HG03432 (cell line): ENCODE measurements around the gene CC2D2A.

Experiments
- ATAC-seq: cut with Tn5 transposase; IDR thresholded peaks from one replicate; pipeline ENCODE4 v1.9.1; 2021; ENCODE audit warnings: mild to moderate bottlenecking, moderate library complexity; ENCODE audit not compliant: unreplicated experiment

The CC2D2A gene

DNA sequence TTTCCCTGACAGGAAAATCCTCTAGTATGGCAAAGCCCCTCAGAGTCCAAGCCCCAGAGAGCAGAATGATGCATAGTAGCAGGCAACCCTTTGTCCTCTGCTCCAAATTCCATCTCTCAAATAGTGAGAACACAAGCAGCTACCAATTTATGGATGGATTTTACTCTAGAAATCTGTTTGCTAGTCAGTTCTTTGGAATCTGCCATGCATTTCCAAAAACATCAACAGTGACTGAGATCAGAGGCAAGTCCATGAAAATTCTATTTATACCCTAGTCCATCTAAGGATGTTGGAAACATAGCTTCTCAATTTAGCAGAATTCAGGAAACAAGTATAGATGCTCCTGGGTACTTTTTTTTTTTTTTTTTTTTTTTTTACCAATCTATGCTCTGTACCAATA, 10.0 kb upstream of the CC2D2A start:
- no peak for ATAC-seq

DNA sequence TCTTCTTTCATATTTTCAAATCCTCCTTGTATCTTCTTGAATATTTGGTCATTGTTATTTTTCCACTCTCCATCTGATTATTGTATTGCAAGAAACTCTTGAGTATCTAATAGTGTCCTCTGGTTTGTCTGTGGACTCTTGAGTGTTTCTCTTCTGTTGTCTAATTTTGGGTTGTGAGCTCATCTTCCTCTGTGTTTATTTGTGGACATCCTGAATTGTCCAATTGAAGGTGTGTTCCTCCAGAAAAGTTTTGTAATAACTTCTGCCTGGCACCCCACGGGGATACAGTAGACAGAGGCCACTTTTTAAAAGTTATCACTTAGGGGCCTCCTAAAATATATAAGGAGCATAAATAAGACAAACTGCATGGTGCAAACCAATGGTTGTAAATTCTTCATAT, 3.1 kb upstream of the CC2D2A start:
- ATAC-seq = no peak

DNA sequence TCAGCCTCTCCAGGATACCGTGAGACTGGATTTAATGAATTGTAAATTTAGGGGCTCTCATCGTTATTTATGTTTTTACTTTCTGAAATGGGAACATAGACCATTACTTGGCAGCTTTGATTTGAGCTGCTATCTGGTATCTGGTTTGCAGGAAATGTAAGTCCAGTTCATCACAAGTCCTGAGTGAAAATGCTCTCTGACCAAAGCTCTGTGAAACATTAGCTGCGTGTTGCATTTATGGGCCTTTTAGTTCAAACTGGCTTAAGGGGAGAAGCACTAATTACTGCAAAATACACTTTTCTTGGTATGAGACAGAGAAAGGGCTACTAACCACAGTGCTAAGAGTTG, 420 bp downstream of the CC2D2A start:
- no peak for ATAC-seq

DNA sequence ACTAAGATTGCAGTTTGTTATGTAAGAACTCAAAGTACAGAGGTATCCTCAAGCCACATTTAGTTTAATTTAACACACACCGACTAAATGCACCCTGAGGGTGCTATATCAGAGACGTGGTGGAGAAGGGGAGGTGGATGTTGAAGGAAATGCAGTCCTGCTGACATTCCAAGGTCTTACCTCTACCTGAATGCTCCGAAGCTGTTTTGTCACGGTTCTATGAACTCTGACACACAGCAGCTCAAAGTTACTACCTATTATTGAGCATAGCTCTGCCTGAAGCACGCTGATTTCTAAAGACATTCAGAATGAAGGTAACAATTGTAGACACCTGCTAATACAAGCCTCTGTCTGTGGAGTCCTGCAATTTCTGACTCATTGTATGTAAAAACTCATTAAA, 6.7 kb downstream of the CC2D2A start:
- no peak for ATAC-seq

DNA sequence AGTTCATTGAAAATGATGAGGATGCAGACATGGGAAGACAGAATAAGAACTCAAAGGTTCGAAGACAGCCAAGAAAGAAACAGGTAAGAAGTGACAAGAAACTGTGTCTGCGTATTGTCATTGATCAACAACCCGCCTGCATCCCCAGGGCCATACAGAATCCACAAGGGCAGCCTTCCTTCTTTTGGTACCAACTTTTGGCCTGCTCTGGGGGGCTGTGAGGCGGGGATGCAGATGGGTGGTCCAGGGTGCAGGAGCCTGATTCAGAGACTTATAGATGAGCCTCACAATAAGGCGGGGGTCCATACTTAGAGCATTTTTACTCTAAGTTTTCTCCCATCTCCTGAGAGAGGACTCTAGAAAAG, 9.0 kb downstream of the CC2D2A start:
- peak; percentile 7 for ATAC-seq

DNA sequence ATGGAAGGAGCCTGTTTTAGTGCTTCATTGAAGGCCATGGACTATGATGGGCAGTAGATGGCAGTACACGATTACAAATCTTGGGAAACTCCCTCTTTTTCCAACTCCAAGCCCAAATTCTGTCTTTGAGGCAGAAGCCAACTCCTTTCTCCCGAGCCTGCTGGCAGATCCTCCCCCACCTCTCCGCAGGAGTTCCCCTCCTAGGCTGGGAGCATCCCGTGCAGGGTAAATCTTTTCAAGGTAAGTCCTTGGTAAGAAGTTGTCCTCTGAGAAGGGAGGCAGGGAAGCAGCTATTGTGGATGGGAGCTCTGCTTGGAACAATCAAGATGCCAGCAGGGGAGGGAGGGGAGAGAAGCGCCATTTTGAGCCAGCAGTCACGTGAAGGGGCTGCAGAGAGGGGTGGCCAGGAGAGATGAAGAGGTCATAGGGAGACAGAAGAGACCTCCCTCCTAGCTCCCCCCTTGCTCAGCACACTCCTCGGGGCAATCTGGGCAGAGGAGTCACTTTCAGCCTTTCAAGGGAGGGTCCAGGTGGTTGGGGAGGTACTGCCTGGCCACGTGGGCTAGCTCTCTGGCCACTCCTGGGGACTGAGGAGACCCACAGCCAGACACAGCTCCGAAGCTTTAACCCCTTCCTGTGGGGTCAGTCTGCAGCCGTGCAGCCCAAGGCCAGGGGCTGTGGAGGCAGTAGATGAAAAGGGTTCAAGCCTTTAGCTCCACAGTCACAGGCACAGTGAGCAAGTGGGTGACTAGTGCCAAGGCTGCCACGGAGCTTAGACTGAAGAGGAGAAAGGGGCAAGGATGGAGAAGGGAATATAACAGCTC, 9.6 kb downstream of the CC2D2A start:
- ATAC-seq = peak; percentile 79

DNA sequence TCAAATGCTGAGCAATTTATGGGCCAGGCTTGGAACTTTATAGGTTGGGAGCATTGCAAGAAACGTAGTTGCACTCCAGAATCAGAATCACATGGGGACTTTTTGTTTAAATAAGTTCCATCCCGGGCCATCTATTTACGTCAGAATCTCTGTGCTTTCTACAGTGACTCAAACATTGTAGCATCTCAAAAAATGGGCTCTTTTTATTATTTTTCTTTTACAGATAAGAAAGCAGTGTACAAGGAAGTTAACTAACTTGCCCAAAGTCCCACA, 10.2 kb downstream of the CC2D2A start:
- ATAC-seq = no peak

DNA sequence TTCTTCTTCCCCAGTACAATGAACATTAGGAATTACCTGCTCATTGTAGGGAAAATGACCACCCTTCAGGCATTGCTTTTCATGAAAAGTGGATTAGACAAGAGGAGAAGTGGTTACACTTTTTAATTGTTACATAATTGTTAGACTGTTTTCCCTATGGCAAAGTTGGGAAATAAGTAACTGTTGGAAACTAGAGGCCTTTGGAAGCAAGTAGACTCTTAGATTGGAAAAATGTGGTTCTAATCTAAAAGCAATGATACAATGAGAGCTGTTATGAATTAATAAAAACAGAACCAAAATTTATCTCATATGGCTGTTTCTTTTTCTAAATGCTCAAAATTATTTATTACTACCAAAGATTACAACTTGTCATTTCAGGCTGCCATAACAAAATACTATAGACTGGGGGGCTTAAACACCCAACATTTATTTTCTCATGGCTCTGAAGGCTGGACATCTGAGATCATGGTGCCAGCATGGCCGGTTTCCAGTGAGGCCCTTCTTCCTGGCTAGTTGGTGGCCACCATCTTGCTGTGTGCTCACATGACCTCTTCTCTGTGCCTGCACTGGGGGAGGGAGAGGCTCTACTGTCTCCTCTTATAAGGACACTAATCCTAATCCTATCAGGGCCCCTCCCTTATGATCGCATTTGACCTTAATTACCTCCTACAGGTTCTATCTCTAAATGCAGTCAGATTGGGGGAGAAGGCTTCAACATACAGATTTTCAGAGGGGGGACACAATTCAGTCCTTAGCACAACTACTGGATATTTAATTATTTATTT, 12.5 kb downstream of the CC2D2A start:
- no peak for ATAC-seq

DNA sequence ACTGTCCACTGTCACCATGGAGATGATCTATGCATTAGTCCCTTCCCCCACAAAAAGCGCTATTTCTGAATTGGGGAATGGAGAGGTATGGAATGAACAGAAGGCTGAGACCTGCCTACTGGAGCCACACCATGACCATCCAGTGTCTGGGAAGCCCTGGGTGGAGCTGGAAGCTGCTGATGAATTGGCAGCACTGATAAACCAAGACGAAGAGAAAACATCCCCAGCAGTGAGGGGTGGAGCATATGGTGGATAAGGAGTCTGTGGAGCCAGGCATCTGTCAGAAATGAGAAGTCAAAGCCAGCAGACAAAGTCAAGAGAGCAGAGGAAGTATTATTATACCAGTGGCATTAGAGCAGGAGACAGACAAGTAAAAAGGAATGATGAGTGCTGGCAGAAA, 13.2 kb downstream of the CC2D2A start:
- ATAC-seq = no peak

DNA sequence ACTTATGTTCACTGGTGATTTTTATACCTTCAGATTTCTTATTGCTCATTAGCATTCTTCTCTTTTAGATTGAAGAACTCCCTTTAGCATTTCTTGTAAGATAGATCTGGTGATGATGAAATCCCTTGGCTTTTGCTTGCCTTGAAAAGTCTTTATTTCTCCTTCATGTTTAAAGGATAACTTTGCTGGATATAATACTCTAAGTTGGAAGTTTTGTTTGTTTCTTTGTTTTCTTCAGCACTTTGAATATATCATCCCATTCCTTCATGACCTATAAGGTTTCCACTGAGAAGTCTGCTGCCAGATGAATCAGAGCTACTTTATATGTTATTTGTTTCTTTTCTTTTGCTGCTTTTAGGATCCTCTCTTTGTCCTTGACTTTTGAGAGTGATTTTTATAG, 18.5 kb downstream of the CC2D2A start:
- ATAC-seq = no peak

DNA sequence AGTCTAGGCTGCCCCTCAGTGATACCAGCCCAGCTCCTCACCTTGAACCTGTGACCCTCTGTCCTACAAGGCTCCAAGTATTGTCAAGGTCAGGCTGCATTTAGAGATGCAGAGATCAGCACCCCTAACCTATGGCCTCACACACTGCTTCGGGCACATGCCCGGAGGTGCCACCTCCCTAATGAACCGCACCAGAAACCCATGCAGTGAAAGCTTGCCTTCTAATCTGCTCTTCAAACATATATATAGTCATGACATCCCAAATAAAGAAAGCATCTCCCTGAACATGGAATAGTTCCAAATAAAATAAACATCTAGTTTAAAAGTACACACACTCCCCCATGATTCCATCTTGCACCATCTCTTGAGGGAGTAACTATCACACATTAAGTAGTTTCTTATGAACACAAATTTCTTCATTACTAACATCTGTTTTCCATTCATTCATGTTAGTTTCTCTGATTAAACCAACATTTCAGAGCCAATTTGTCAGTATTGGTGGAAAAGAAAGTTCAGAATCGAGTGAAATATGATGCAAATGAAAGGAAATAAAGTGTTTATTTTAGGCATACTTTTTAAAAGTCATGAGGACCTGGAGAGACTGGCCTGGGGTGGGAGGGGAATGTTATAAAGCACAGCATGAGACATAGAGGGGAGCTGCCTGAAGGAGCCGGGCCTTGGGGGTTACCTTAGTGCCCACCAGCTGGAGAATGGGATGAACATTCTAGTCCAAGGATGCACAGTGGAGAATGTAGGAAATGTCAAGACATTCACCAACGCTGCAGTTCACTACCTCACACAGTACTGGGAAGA, 19.2 kb downstream of the CC2D2A start:
- no peak for ATAC-seq

DNA sequence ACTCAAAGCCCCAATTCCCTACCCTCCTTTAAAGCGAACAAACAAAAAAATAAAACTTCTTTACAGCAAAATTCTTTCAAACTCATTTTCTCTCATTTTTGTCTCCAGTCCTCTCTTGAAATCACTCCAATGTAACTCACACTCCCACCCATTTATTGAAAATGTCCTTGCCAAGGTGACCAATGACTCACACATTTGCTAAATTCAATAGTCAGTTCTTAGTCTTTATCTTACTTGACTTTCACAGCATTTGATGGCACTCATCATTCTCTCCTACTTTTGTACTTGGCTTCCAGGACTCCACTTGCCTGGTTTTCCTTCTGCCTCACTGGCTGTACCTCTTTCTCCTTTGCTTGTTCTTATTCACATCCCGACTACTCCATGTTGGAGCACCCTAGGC, 19.9 kb downstream of the CC2D2A start:
- no peak for ATAC-seq

DNA sequence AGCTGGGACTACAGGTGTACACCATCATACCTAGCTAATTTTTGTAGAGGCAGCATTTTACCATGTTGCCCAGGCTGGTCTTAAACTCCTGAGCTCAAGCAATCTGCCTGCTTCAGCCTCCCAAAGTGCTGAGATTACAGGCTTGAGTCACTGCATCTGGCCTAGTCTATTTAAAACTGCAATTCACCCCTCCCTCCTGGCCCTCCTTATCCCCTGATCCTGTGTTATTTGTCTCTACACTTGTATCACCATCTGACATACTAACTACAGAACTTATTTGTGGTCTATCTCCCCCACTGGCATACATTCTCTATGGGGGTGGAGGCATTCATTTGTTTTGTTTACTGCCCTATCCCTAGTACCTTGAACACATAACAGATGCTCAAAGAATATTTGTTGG, 23.7 kb downstream of the CC2D2A start:
- ATAC-seq = no peak

DNA sequence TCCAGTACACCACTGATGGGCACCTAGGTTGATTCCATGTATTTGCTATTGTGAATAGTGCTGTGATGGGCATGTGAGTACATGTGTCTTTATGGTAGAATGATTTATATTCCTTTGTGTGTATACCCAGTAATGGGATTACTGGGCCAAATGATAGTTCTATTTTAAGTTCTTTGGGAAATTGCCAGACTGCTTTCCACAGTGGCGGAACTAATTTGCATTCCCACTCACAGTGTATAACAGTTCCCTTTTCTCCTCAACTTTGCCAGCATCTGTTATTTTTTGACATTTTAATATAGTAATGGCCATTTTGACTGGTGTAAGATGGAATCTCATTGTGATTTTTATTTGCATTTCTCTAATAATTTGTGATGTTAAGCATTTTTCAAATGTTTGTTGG, 25.9 kb downstream of the CC2D2A start:
- no peak for ATAC-seq

DNA sequence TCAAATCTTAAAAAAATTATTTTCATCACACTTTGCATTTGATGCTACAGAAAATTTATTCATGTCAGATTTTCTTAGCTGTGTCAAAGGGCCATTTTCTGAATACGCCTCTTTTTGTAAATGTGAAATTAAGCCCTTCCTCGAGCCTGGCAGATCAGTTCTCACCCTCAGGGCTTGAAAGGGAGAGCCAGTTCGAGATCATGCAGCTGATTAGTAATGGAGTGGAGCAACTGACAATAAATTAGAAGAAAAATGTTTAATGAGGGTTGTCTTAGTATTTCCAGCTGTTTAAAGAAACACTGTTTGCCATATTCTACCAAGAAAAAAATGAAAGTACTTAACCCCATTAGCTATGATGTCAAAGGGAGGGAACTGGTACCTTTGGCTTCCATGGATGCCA, 28.7 kb downstream of the CC2D2A start:
- no peak for ATAC-seq

DNA sequence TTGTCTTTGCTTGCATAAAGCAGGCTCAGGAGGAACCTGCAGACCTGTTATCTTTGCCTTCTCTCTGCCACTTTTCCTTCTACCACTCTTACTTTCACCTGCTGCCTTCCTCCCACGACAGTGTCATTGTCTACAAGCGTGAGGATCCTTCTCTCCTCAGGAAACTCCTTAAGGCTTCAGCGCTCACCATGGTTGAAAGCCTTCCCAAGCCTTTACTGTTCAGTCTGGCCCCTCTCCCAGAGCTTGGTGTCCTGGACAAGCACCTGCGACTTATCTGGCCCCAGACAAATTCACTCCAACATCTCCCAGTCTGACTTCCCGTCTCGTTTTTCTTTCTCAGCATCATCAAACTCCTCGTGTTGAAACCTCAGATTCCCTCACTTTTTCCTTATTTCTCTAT, 31.0 kb downstream of the CC2D2A start:
- no peak for ATAC-seq

DNA sequence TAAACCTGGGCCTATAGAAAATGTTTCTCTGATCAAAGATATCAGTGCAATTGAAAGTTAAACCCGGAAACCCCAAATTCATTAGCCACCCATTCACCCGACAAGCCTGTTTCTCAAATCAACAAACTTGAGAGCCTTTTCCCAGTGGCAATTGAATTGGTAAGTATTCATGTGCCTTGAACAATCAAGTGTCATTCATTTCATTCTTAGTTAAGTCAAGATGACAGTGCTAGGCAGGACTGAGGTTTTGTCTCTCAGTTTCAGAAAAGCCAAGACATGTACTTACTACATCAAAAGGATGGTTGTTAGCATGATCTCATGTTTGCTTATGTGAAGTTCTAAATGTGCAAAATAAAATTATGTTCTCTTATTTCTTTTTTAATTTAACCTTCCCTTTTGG, 32.3 kb downstream of the CC2D2A start:
- no peak for ATAC-seq

DNA sequence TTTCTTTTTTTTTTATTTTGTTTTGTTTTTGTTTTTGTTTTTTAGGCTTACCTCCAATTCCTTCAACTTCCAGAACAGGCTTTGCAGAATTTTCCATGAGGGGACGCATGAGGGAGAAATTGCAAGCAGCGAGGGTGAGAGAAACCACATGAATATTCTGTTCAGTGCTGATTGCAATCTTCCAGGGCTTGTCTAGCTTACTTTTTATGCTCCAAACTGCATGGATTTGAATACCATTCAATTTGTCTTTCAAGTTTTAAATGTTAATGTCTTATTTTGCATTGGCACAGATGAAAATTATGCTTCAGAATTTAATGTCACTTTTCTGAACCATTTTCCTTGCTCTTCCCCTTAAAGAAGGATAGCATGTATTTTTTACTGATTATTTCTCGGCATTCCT, 32.7 kb downstream of the CC2D2A start:
- ATAC-seq = no peak

DNA sequence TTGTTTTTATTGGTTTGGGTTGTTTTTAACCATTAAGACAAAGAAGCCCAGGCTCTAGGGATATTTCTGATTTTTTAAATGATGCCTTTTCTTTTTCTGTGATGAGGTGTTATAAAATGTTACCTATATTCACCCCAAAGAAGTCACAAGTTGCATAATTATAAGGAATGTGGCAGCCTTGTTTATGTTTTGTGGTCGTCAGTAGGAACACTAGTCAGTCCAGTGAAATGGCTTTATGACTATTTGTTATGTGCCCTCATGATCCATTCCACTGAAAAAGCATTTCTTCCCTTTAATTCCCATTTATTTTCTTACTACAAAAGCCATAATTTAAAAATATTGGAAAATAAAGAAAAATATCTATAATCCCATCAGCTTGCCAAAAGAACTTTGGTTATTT, 34.4 kb downstream of the CC2D2A start:
- ATAC-seq = no peak

DNA sequence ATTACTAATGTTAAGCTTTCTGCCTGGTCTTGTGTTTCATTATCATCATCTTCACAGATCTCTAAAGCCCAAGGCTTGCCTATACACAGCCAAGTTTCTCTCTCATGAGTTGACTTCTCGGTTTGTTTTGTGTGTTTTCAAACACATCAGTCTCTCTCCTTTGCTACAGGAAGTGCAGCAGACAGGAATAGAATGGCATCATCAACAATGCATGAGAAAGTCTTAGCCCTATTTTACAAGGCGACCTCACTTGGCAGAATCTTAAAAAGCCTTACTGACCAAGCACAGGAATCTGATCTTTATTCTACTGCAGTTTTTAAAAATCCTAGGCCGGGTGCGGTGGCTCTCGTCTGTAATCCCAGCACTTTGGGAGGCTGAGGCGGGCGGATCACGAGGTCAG, 36.8 kb downstream of the CC2D2A start:
- ATAC-seq = no peak

DNA sequence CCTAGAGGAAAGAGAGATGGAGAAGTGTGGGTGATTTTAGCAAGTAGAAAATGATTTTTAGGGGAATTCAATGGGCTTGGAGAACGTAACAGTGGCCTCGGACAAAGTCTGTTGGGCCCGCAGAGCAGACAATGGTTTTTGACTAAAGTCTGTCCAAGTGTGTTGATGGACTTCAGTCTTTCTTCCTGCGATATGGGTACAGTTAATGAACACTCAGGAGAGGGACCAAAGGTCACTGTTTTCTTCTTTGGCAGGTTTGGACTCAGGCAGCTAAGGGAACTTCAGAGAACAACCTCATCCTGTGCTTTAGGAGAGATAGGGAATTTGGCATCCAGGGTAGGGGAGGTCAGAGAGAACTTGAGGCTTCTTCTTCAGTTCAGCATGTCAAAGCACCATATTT, 38.0 kb downstream of the CC2D2A start:
- ATAC-seq = no peak

DNA sequence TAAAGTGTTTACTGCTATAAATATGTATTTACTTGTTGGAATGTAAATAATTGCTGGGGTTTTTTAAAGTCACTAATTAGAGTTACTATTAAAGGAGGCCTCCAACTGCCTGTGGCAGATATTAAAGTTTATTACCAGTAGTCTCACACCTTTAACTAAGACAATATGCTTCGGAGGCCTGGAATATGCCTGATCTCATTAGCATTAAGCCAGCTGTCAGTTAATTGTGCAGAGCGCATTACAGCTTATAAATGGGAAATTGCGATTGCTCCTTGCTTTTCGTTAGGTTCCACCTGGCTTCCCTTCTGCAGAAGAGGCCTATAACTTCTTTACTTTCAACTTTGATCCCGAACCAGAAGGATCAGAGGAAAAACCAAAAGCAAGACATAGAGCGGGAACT, 41.3 kb downstream of the CC2D2A start:
- no peak for ATAC-seq
